GM20431 (cell line): ENCODE measurements around the gene GPRC5C.
"Not testable (repeated sequence)": the region's sequence is repeated elsewhere in the genome, so short reads cannot be mapped to it uniquely, and the experiment has no call there.

Experiments used
- in situ Hi-C: fragments of 300-500 bp; cut with MseI, MboI; formaldehyde crosslinking; loops from one replicate; pipeline ENCODE4 v1.15.0; 2020; ENCODE audit warnings: low sequenced_read_pairs; ENCODE audit not compliant: unreplicated experiment

The GPRC5C gene

DNA sequence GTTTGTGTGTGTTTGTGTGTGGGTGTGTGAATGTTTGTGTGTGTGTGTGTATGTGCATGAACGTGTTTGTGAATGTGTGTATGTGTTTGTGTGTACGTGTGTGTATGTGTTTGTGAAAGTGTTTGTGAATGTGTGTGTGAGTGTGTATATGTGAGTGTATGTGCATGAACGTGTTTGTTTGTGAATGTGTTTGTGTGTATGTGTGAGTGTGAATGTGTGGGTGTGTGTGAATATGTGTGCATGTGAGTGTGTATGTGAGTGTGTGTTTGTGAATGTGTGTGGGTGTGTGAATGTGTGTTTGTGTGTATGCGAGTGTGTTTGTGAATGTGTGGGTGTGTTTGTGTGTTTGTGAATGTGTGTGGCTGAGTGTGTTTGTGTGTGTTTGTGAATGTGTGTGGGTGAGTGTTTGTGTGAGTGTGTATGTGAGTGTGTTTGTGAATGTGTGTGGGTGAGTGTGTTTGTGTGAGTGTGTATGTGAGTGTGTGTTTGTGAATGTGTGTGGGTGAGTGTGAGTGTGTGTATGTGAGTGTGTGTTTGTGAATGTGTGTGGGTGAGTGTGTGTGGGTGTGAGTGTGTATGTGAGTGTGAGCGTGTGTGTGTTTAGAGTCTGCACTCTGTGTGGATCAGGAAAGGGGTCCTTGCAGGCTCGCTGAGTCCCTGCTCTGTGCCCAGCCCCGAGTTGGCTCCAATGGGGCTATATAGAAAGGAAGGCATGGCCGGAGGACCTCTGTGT is 33.7 kb downstream of the GPRC5C start:
- in situ Hi-C loops = no loop called here

DNA sequence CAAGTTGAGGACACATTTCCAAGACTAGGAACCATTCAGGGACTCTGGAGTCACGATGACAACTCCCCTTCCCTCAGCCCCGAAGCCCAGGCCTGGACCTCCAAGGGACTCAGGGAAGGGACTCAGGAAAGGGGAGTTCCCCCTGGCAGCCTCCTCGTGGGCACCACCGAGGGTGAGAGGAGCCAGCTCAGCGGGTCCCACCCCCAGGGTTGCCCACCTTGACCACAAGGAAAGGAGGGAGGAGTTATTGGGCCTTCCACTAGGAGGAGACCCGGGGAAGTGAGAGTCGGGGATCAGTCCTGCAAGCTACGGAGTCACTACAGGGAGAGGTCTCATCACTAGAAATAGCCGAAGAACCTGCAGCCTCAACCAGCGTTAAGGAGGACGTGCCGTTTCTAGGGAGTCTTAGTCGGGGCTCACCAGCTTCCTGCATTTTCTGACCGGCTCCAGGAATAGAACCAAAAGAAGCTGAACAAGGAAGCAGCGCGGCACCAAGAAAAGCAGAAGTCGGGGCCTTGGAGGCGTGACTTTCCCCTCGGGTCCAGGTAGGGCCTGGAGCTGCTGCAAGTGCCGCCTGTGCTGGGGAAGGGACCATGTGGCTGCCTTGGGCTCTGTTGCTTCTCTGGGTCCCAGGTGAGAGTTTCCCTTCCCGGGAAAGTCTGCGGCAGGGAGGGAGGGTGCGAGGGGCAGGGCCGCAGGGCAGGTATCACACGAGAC is 34.4 kb downstream of the GPRC5C start, which contains the start of gene CD300A:
Gene CD300A (plus strand): TSS at position 524 of the 717 bp plus-strand sequence. CDS start 70 bp downstream, at position 594.
- in situ Hi-C loops = no loop called here

DNA sequence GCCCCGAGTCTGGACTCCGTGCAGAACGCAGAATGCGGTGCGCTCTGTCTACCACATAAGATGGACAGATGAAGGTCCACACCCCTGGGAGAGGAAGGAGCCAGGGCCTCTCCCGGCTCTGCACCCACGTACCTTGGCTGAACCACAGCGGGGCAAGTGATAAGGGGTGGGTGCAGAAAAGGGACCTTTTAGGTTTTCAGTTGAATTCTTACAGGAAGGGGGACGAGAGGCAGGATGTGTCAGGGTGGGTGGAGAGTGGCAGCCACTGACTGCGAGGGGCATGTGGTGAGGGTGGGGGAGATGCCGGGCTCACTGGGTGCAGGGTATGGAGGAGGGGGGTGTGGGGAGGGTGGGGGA is 34.9 kb downstream of the GPRC5C start:
- in situ Hi-C loops = no loop called here

DNA sequence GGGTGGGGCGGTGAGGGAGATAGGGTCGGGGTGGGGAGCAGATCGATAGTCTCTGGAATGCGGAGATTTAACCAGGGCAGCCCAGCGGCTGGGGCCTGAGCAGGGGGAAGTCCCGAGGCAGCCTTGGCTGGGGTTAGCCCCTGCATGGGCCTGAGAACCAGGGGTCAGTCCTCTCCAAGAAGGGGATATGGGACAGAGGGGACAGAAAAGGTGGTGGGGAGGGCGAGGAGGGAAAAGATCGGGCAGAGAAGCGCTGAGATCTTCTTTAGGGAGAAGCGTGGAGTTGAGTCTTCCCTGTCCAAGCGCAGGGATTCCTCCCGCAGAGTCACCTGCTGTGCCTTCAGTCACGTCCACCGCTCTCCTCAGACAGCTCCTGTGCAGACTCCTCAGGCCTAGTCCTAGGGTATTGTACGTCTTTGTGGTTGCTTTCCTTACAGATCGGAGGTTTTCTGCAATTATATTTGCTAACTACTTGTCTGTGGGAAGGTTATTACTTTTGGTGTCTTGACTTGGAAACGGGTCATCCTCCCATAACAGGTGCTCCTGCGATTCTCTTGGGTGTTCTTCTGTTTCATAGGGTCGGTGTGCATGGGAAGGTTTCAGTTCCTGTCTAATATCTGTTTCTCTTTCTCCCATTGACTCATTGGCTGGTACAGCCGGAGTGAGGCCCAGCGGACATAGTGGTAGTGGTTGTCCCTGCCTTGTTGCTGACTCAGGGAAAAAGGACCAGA is 35.5 kb downstream of the GPRC5C start:
- in situ Hi-C loops = no loop called here

DNA sequence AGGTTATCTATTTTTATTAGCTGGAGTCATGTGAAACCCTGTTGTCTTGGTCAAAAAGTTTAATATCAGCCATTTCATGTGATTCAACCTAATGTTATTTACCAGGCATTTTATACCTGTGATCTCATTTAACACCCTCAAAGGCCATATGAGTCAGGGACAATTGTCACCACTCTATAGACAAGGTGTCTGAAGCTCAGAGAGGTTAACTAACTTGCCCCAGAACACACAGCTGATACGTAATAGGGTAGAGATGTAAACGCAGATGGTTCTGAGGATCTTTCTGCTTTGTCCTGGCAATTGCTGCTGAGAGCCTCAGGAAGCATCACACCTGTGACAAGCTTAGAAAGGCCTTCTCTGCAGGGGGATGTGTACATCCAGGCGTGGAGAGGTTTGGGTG is 39.5 kb downstream of the GPRC5C start:
- in situ Hi-C loops = no loop called here

DNA sequence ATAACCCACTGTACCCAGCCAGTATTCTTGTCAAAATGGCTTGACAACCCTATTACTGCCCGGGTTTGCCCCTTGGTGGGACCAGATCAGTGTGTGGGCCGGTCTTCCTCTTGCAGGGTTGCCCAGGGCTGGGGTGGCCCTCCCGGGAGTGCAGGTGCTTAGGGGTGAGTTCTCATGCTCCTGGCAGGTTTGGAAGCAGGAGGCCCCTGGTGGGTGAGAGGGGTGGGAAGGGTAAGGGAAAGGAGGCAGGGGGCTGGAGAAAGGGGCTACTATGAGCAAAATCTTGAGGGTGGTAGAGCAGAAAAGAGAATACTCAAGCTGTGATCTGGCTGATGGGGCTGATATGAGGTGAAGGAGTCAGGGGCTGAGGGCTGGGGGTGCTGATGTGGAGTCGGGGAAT is 41.0 kb downstream of the GPRC5C start:
- in situ Hi-C loops = no loop called here

DNA sequence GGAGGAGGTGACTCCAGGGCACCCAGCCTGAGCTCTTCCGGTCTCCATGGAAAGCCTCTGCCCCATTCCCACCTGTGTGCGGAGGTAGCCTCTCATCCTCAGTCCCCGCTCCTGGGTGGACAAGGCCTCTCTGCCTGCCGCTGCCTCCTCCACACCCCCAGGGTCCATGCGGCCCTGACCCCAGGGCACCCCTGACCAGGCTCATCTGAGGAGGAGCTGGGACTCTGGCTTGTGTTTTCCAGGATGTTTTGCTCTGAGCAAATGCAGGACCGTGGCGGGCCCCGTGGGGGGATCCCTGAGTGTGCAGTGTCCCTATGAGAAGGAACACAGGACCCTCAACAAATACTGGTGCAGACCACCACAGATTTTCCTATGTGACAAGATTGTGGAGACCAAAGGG is 41.4 kb downstream of the GPRC5C start:
- in situ Hi-C loops = no loop called here

DNA sequence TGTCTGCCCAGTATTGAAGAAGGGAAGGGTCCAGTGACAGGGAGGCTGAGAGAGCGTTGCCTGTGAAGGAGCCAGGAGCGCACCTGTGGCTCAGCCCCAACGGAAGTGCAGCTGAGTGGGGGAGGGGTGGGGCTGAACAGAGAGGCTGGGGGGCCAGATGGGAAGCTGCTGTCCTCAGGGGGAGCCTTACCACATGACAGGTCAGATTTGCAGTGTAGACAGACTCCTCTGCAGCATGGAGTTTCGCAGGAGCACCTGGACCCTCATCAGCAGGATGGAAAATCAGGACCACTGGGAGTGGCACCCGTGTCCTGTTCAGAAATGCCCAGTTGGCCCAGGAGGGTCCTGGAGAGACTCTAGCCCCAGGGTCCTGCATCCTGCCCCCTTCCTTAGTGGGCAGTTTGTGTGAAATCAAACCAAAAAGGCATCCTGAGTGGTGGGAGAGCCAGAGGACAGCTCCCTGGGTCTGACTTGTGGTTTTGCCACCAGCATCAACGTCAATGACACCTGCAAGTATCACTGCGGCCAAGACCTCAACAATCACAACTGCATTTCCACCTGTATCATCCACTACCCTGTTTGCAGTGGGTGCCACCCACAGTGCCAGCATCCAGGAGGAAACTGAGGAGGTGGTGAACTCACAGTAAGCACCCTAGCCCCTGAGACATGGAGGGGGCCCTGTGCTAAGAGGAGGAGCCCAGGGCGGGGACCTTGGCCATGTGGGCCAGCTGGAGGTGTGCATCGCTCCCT is 42.3 kb downstream of the GPRC5C start:
- in situ Hi-C loops = no loop called here

DNA sequence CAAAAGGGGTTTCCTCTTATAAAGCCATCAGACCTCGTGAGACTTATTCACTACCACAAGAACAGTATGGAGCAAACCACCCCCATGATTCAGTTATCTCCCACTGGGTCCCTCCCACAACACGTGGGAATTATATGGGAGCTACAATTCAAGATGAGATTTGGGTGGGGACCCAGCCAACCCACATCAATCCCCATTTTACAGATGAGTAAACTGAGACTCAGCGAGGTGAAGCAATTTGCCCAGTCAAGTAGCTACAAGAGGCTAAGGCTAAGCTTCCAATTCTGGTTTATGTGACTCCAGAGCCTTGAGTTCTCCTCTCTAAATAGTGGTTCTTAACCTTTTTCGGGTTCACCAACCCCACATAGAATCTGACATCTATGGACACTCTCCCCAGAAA is 43.3 kb downstream of the GPRC5C start:
- in situ Hi-C loops = no loop called here

DNA sequence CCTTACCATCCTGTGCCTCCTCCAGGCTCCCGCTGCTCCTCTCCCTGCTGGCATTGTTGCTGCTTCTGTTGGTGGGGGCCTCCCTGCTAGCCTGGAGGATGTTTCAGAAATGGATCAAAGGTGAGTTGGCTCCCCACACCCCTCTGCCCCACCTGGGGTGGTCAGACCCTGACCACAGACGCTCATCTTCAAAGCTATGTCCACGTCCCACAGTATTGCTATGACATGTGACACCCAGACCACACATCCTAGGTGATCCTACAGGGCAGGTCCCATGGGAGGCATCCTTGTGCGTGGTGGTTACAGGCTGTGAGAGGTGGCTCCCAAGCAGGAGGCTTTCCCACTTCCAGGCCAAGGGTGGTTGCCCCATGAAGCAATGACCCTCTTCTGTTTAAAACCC is 45.5 kb downstream of the GPRC5C start:
- in situ Hi-C loops = no loop called here

DNA sequence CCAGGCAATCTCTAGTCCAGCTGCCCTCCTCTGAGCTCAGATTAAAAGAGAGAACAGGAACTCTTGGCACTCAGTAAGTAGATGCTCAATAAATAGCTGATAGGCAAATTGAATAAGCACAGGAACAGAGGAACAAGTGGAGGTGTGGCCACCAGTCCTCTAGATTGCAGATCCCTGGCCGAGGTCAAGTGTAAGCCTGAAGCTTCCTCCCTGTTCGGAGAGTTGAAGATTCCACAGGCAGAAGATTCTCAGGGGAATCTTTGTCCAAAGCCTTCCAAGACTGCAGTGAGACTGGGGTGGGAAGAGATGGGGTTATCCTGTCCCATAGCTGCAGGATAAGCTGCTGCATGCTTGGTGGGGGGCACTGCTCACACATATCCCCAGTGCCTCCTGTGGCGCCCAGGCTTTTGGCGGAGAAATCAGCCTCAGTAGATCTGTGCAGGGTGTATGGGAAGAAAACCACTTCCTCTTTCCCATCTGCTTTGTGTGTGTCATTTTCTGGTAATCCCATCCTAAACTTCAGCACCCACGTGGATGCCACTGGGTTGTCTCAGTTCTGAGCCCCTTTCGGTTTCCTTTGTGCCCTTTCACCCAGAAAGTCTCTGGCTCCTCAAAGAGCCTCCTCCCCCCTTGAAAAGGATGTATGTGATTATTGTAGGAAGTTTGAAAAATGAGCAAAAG is 46.7 kb downstream of the GPRC5C start:
- in situ Hi-C loops = no loop called here

DNA sequence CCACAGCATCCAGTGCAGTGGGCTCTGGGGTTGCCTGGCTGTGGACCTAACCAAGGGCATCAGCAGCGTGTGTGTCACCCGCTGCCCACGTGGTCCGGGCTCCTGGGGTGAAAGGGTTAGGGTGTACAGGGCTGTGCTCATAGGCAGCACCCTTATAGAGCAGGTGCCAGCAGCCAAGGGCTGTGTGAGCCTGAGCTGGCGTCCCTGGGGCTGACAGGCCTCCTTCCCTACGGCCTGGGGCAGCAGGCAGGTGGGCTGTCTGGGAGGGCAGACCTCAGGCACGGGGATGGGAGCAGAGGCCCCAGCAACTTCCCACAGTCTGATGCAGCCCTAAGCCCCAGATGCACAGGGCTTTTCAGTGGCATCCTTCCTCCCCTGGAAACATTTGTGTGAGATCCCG is 48.4 kb downstream of the GPRC5C start:
- in situ Hi-C loops = no loop called here

DNA sequence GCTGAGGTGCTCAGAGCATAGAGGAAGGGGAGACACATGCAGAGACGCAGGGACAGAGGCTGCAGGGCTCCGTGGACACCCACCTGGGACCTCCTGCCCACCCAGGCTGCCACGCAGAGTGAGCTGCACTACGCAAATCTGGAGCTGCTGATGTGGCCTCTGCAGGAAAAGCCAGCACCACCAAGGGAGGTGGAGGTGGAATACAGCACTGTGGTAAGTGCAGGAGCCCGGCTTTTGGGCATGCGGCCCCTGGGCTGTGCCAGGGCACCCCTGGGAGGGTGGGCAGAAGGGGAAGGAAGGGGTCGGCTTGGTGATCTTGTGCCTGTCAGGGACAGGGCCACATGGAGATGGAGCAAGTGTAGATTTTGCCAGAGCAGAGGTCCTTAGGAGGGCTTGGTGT is 49.7 kb downstream of the GPRC5C start:
- in situ Hi-C loops = no loop called here

DNA sequence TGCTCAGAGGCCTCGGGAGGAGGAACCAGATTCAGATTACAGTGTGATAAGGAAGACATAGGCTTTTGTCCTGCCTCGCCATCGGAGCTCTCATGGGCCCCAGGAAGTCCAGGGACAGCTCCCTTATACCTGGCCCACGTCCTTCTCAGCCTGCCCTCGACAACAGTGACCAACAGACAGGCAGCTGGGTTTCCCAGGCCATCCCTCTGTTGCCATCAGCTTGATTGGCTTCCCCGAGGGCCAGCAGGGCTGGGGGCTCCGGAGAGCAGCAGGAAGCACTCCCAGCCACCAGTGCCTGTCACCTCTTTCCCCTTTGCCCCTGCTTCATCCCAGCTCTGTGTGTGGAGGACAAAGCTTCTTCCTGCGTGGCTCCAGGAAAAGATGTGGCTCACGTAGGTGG is 52.2 kb downstream of the GPRC5C start:
- in situ Hi-C loops = no loop called here

DNA sequence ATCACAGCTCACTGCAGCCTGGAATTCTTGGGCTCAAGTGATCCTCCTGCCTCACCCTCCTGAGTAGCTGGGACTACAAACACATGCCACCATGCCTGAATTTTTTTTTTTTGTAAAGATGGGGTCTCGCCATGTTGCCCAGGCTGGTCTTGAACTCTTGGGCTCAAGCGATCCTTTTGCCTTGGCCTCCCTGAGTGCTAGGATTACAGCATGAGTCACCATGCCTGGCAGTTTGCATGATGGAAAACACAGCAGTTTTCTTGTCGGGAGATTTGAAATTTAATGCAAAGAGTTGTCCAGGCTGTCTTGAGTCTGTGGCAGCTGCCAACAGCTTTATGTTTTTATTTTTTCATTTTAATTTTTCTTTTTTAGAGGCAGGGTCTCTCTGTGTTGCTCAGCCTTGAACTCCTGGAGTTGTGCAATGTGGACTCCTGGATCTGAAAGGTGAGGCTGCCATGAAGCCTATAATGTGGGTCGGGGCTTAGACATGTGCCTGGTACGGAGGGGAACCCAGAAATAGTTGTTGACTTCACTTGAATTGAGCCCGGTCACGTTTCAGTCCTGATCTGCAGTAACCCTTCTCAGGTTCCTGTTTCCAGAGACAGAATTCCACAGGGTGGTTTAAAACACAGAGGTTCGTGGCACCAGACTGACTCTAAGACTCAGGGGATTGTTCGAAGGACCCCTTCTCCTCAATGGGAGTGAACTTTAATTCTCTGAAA is 53.3 kb downstream of the GPRC5C start:
- in situ Hi-C loops = no loop called here

DNA sequence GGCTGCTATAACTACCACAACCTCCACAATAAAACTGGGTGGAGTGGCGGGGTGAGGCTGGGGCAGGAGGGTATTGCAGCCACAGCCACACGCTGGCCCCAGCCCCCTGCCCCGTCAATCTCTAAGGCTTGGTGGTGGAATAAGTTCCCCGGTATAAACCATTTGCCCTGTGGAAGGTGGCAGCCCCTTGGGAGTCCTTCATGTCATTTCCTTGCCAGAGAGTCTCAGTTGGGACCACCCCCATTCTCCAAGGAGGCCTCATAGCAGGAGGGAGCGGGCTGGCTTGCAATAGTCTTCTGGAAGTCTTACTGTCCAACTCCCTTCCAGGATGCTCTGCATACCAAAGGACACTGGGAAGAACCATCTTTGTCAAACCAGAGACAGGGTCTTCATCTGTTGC is 54.0 kb downstream of the GPRC5C start:
- in situ Hi-C loops = no loop called here

DNA sequence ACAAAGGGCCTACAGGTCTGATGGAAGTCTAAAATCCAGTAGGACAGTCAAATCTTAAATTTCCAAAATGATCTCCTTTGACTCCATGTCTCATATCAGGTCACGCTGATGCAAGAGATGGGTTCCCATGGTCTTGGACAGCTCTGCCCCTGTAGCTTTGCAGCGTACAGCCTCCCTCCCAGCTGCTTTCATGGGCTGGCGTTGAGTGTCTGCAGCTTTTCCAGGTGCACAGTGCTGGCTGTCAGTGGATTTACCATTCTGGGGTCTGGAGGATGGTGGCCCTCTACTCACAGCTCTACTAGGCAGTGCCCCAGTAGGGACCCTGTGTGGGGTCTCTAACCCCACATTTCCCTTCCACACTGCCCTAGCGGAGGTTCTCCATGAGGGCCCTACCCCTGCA is 56.4 kb downstream of the GPRC5C start:
- in situ Hi-C loops = not testable (repeated sequence)

DNA sequence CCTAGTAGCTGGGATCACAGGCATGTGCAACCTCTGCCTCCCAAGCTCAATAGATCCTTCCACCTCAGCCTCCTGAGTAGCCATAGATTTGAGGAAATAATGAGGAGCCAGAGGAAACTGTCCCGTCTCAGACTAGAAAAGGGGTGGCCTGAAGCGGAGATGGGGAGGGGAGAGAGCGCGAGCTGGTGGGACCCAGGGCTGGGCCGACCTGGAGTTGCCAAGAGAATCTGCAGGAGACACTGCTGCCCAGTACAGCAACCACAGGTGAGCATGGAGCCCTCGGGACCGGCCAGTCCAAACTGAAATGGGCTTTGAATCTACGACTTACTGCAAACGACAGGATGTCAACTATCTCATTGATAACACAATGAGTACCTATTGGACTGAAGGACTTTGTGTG is 58.8 kb downstream of the GPRC5C start:
- in situ Hi-C loops = loop anchor here (10.0 kb wide), 1 partner anchor 106 kb away; no protein-coding TSS in a partner anchor

DNA sequence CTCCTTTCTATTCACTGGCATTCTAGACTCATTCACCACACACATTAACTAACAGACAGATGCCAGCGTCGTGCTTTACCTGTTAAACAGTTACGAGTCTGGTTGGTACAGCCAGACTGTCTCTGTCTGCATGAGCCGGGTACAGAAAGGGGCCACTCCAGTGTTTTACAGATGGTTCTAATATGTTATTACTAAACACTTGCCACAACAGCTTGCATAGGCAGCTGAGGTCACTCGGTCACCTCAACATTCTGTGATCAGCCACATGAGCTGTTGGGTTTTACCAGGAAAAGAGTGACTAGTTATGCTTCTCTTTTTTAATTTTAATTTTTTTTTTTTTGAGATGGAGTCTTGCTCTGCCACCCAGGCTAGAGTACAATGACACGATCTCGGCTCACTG is 59.7 kb downstream of the GPRC5C start:
- in situ Hi-C loops = loop anchor here (10.0 kb wide), 1 partner anchor 107 kb away; no protein-coding TSS in a partner anchor
